Right lobe of liver (tissue), 4 donors: ENCODE data around the gene ZC3H7A.

Experiments used
- CTCF ChIP-seq, 4 donors: fragments of 200-600 bp in 3 of 4; fragments of 450-650 bp in 1 of 4; IDR thresholded peaks; one replicate each; pipeline versions ENCODE4 v1.5.1 to v1.8.0; 2016 to 2022; ENCODE audit warnings: antibody characterized with exemption in 4 of 4, mild to moderate bottlenecking in 2 of 4
- POLR2A ChIP-seq: fragments of 450-650 bp; IDR thresholded peaks from one replicate; pipeline ENCODE4 v1.6.1; 2017; ENCODE audit warnings: antibody characterized with exemption, mild to moderate bottlenecking
- donor health status: DM: no; HTN: no; CAD: no.
- donor health status: DM: no; HTN: no; CAD: no.
- donor health status: DM: no; HTN: yes; CAD: no.

GRCh38 chr16:11819798-11820197 lies 22.7 kb upstream of the ZC3H7A start:
- no peak for TF ChIP-seq POLR2A
- TF ChIP-seq CTCF (IDR thresholded peaks at IDR 0.05), result no peak
